ENCODE results near the gene TMEM164.

DNA sequence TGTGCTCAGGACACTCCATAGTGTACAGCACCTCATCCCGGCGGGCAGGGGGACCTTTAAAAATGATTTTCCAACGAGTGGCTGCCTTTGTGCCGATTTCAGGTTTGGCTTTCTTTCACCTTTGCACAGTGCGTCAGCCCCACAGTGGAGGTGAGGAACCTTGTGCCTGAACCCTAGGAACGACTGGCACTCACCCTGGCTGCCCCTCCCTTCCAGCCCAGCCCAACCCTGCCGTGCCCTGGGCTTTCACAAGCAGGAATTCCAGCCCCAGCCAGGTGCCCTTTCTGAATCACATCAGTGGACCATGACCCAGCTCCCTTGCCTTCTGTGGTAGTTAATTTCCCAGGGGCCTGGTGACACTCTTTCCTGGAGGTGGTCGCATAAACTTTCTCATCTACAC lies 1.3 kb downstream of the TMEM164 start:
- no peak for TF ChIP-seq POLR2A (IDR thresholded peaks at IDR 0.05)
- TF ChIP-seq, protein P1, sequence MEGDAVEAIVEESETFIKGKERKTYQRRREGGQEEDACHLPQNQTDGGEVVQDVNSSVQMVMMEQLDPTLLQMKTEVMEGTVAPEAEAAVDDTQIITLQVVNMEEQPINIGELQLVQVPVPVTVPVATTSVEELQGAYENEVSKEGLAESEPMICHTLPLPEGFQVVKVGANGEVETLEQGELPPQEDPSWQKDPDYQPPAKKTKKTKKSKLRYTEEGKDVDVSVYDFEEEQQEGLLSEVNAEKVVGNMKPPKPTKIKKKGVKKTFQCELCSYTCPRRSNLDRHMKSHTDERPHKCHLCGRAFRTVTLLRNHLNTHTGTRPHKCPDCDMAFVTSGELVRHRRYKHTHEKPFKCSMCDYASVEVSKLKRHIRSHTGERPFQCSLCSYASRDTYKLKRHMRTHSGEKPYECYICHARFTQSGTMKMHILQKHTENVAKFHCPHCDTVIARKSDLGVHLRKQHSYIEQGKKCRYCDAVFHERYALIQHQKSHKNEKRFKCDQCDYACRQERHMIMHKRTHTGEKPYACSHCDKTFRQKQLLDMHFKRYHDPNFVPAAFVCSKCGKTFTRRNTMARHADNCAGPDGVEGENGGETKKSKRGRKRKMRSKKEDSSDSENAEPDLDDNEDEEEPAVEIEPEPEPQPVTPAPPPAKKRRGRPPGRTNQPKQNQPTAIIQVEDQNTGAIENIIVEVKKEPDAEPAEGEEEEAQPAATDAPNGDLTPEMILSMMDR (IDR thresholded peaks at IDR 0.05): no peak
- TF ChIP-seq EP300 (IDR thresholded peaks at IDR 0.05): no peak
